NCI-H2029 (cell line): ENCODE results near the gene UTP14C.
"Not testable (repeated sequence)": the region's sequence is repeated elsewhere in the genome, so short reads cannot be mapped to it uniquely, and the experiment has no call there.

Experiments
- DNase-seq: peaks from one replicate; lab custom pipeline; 2025; lab: John Stamatoyannopoulos, UW

Gene UTP14C

DNA sequence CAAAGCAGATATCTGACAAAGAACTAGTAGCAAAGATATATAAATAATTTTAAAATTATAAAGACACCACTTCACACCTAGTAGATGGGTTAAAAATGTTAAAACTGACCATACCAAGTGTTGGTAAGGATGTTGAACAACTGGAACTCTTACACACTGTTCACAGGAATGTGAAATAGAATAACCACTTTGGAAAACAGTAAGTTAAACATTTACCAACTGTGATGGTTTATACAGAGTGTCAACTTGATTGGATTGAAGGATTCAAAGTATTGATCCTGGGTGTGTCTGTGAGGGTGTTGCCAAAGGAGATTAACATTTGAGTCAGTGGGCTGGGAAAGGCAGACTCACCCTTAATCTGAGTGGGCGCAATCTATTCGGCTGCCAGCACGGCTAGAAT is 19.2 kb downstream of the UTP14C start:
- no peak for DNase-seq

DNA sequence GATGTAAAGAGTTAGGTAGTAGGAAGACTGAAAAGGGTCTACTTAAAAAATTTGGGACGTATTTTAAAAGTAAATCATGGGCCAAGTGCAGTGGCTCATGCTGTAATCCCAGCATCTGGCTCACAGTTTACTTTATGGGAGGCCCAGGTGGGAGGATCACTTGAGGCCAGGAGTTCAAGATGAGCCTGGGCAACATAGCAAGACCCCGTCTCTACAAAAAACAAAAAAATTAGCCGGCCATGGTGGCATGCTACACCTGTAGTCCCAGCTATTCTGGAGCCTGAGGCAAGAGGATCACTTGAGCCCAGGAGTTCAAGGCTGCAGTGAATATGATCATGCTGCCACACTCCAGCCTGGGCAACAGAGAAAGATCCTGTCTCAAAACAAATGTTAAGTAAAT is 23.0 kb downstream of the UTP14C start:
- no peak for DNase-seq

DNA sequence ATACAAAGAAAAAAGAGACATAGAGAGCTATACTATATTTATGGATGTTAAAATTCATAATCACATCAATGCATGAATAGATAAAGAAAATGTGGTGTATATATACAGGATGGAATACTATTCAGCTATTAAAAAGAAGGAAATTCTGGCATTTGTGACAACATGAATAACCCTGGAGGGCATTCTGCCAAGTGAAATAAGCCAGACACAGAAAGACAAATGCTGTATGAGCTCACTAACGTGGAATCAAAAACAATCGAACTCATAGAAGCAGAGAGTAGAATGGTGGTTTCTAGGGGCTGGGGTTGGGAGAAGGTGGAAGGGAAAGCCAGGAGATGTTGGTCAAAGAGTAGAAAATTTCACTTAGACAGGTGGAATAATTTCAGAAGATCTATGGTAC is 24.0 kb downstream of the UTP14C start:
- DNase-seq = no peak

DNA sequence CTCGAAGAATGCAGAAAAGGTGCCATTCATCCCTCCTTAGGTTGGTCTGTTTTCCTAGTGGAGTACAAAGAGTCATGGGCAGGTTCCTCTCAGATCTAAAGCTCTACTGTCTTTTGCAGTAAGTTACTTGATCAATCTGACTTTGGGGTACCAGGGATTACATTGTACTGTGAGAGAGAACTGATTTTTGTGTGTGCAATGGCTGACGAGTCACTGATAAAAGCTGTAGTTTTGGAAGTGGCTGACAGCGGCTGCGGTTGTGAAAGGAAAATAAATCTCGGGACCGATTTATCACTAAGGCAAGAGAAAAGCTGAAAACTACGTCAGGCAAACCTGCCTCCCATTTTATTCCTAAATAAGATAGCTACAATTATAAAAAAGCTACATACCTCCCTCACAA is 26.9 kb downstream of the UTP14C start:
- no peak for DNase-seq

DNA sequence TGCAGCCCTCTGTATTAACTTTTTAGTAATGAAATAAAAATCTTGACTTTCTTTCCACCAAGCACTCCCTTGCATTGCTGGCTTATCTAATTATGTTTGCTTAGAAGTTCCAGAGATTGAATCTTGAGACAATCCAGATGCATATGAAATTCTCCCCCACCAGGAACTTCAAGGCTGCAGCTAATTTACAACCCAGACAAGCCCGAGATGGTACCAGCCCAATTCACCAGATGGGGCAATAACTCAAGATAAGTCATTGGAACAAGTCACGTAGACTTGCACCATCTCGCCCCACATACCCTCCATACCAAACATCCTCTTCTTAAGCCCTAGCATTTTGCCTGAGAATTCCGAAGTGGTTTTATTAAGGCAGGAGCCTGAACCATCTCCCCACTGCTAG is 29.0 kb downstream of the UTP14C start:
- DNase-seq = no peak

DNA sequence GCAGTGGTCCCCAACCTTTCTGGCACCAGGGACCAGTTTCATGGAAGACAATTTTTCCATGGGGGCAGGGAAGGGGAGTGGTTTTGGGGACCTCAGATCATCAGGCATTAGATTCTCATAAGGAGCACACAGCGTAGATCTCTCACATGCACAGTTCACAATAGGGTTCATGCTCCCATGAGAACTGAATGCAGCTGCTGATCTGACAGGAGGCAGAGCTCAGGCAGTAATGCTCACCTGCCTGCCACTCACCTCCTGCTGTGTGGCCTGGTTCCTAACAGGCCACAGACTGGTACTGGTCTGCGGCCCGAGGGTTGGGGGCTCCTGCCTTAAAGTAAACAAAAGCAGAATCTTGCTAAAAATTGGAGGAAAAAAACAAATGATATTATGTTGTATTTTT is 36.6 kb downstream of the UTP14C start:
- DNase-seq = not testable (repeated sequence)

DNA sequence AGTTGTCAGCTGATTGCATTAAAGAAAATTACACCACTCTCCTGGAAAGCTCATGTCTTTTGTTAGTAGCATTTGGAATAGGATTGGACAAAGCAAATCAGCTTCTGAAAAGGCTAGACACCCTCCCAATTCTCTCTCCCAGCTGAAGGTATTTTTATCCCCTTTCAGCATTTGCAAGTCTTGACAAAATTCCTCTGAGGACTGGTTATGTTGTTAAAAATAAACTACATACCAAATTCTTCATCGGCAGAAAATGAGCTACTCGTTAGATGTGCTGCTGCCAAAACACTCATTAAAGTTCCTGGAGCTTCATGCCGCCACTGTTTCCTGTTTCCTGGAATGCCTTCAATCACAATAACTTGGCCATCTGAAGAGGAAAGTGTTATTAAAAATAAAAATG is 37.1 kb downstream of the UTP14C start:
- no peak for DNase-seq

DNA sequence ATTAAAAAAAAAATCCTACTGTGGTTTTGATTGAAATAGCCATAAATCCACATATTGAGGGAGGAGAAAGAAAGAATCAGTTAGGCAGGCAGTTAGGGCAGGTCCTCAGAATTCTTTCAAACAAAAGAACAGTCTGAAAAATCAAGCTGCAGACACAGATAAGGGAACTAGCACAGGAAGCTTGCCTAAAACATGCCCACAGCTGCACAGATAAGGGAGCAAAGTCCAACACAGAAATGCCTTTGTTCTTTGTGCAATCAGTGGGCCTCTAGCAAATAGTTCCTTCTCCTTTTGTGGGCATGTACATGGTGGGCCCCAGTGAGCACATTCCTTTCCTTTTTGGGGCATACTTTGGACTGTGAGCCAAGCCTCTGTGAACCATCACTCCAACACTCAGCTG is 42.7 kb downstream of the UTP14C start:
- DNase-seq = no peak

DNA sequence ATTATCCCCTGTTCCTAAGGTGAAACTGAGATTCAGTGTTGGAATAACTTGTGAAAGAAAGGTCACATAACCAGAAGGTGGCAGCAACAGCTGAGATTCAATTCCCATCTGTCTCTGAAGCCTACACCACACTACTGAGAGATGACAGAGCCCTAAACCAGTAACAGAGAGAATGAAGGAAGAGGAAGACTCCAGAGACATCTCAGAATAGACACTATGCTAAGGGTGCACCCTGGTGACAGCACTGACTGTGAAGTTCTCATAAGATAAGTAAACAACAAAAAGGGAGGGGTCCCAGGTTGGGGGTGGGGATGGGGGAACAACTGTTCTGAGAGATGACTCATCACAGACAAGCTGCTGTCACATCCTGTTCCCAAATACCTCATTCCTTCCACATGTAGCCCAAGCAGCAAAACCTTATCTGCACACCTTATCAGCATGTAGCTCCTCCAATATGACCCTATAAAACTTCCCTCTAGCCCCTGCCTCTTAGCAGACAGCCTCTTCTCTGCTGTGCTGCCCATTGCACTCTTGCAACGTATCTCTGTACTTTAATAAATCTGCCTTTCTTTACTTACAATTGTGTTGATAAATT is 46.5 kb downstream of the UTP14C start:
- no peak for DNase-seq
